ENCODE measurements around the gene MRPS16.

DNA sequence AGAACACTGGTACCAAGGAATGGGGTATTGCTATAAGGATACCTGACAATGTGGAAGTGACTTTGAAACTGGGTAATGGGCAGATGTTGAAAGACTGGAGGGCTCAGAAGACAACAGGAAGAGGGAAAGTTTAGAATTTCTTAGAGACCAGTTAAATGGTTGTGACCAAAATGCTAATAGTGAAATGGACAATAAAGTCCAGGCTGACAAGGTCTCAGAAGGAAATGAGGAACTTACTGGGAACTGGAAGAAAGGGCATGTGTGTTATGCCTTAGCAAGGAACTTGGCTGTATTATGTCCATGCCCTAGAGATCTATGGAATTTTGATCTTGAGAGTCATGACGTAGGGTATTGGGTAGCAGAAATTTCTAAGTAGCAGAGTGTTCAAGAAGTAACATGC is 46.6 kb downstream of the MRPS16 start:
- TF ChIP-seq EZH2 (IDR thresholded peaks at IDR 0.05; ENCODE audit: borderline replicate concordance, low read length) = no peak
- TF ChIP-seq, protein P1, sequence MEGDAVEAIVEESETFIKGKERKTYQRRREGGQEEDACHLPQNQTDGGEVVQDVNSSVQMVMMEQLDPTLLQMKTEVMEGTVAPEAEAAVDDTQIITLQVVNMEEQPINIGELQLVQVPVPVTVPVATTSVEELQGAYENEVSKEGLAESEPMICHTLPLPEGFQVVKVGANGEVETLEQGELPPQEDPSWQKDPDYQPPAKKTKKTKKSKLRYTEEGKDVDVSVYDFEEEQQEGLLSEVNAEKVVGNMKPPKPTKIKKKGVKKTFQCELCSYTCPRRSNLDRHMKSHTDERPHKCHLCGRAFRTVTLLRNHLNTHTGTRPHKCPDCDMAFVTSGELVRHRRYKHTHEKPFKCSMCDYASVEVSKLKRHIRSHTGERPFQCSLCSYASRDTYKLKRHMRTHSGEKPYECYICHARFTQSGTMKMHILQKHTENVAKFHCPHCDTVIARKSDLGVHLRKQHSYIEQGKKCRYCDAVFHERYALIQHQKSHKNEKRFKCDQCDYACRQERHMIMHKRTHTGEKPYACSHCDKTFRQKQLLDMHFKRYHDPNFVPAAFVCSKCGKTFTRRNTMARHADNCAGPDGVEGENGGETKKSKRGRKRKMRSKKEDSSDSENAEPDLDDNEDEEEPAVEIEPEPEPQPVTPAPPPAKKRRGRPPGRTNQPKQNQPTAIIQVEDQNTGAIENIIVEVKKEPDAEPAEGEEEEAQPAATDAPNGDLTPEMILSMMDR (IDR thresholded peaks at IDR 0.05; ENCODE audit: low read length) = no peak

All from OCI-LY1 (cell line).